HEK293 (cell line): ENCODE results near the gene EVL.

Source experiments
- CTCF ChIA-PET: fragments of 350-600 bp; formaldehyde crosslinking; extraction: SDS; loops from one replicate; lab custom pipeline; 2021; ENCODE audit warnings: antibody characterized with exemption; lab: Yijun Ruan, JAX
- POLR2A ChIA-PET: fragments of 300-600 bp; formaldehyde crosslinking; extraction: SDS; loops from one replicate; lab custom pipeline; 2020; ENCODE audit warnings: antibody characterized with exemption, inconsistent platforms; lab: Yijun Ruan, JAX
- H3K27ac ChIP-seq: fragments of 200-500 bp; sonication (Bioruptor generic); 2 replicates; pipeline ENCODE4 v1.5.1; 2014; ENCODE audit warnings: low read depth, low read length, control low read depth, inconsistent platforms; ENCODE audit errors: extremely low read depth
- H3K36me3 ChIP-seq, 2 experiments: fragments of 200-500 bp in 1 of 2; sonication (Bioruptor generic) in 1 of 2; 1 replicate in 1 of 2; 2 replicates in 1 of 2; pipeline ENCODE4 v1.5.1; 2014 to 2017; ENCODE audit warnings: inconsistent platforms in 2 of 2, low read length in 2 of 2; ENCODE audit not compliant: control insufficient read depth in 2 of 2, insufficient read depth in 1 of 2
- H3K4me1 ChIP-seq: fragments of 200-500 bp; sonication (Bioruptor generic); 2 replicates; pipeline ENCODE4 v1.5.1; 2014; ENCODE audit warnings: mild to moderate bottlenecking, low read length, inconsistent platforms; ENCODE audit not compliant: control insufficient read depth, insufficient read depth
- H3K4me3 ChIP-seq: 2 replicates; pipeline ENCODE4 v1.5.1; 2011; ENCODE audit warnings: low read depth, mild to moderate bottlenecking, control low read depth, low read length, moderate library complexity
- H3K9me3 ChIP-seq: fragments of 200-500 bp; sonication (Bioruptor generic); 2 replicates; pipeline ENCODE4 v1.5.1; 2014; ENCODE audit warnings: low read depth, low read length, inconsistent platforms; ENCODE audit not compliant: control insufficient read depth, insufficient read depth
- BCL11A ChIP-seq: fragments of 450-650 bp; formaldehyde crosslinking; IDR thresholded peaks from 2 replicates; pipeline ENCODE4 v1.5.1; 2016; ENCODE audit warnings: low read depth, missing biosample characterization, missing genetic modification characterization
- KLF10 ChIP-seq: fragments of 450-650 bp; IDR thresholded peaks from 2 replicates; pipeline ENCODE4 v1.5.1; 2018; ENCODE audit warnings: missing biosample characterization, mild to moderate bottlenecking, missing genetic modification characterization
- OSR2 ChIP-seq: fragments of 450-650 bp; formaldehyde crosslinking; IDR thresholded peaks from 2 replicates; pipeline ENCODE4 v1.5.1; 2016; ENCODE audit warnings: missing biosample characterization, missing genetic modification characterization
- SALL2 ChIP-seq: fragments of 450-650 bp; formaldehyde crosslinking; IDR thresholded peaks from 2 replicates; pipeline ENCODE4 v1.5.0; 2017; ENCODE audit warnings: missing biosample characterization, mild to moderate bottlenecking, missing genetic modification characterization, borderline replicate concordance
- ZBTB48 ChIP-seq: fragments of 450-650 bp; formaldehyde crosslinking; IDR thresholded peaks from 2 replicates; pipeline ENCODE4 v1.5.1; 2016; ENCODE audit warnings: missing biosample characterization, missing genetic modification characterization
- ZBTB49 ChIP-seq: fragments of 450-650 bp; formaldehyde crosslinking; IDR thresholded peaks from 2 replicates; pipeline ENCODE4 v1.5.1; 2016; ENCODE audit warnings: missing biosample characterization, missing genetic modification characterization, low read depth
- ZFHX2 ChIP-seq: fragments of 450-650 bp; formaldehyde crosslinking; conservative IDR thresholded peaks from 2 replicates; pipeline ENCODE4 v1.5.1; 2016; ENCODE audit warnings: missing biosample characterization, missing genetic modification characterization
- ZFP3 ChIP-seq: fragments of 450-650 bp; formaldehyde crosslinking; IDR thresholded peaks from 2 replicates; pipeline ENCODE4 v1.5.1; 2016; ENCODE audit warnings: low read depth, missing biosample characterization, missing genetic modification characterization
- ZFP37 ChIP-seq: fragments of 450-650 bp; formaldehyde crosslinking; IDR thresholded peaks from 2 replicates; pipeline ENCODE4 v1.5.1; 2016; ENCODE audit warnings: missing biosample characterization, missing genetic modification characterization
- ZNF169 ChIP-seq: fragments of 450-650 bp; formaldehyde crosslinking; IDR thresholded peaks from 2 replicates; pipeline ENCODE4 v1.5.1; 2016; ENCODE audit warnings: missing biosample characterization, missing genetic modification characterization
- ZNF280D ChIP-seq: fragments of 450-650 bp; formaldehyde crosslinking; IDR thresholded peaks from 2 replicates; pipeline ENCODE4 v1.5.1; 2016; ENCODE audit warnings: missing biosample characterization, missing genetic modification characterization
- ZNF302 ChIP-seq: fragments of 450-650 bp; formaldehyde crosslinking; IDR thresholded peaks from 2 replicates; pipeline ENCODE4 v1.5.1; 2016; ENCODE audit warnings: missing biosample characterization, missing genetic modification characterization, low read depth
- ZNF366 ChIP-seq: fragments of 450-650 bp; formaldehyde crosslinking; conservative IDR thresholded peaks from 2 replicates; pipeline ENCODE4 v1.5.1; 2016; ENCODE audit warnings: missing biosample characterization, missing genetic modification characterization
- ZNF48 ChIP-seq: fragments of 450-650 bp; formaldehyde crosslinking; IDR thresholded peaks from 2 replicates; pipeline ENCODE4 v1.5.1; 2016; ENCODE audit warnings: missing biosample characterization, missing genetic modification characterization
- ZNF521 ChIP-seq: fragments of 450-650 bp; formaldehyde crosslinking; IDR thresholded peaks from 2 replicates; pipeline ENCODE4 v1.5.1; 2017; ENCODE audit warnings: missing biosample characterization, mild to moderate bottlenecking, missing genetic modification characterization
- ZNF626 ChIP-seq: fragments of 450-650 bp; sonication (Bioruptor Pico); formaldehyde crosslinking; IDR thresholded peaks from 2 replicates; pipeline ENCODE4 v1.5.1; 2018; ENCODE audit warnings: missing biosample characterization, missing genetic modification characterization, inconsistent platforms
- ZNF654 ChIP-seq: fragments of 450-650 bp; formaldehyde crosslinking; IDR thresholded peaks from 2 replicates; pipeline ENCODE4 v1.5.1; 2016; ENCODE audit warnings: low read depth, missing biosample characterization, missing genetic modification characterization
- ZNF660 ChIP-seq: fragments of 450-650 bp; IDR thresholded peaks from 2 replicates; pipeline ENCODE4 v1.5.1; 2018; ENCODE audit warnings: missing biosample characterization, mild to moderate bottlenecking, missing genetic modification characterization
- TF ChIP-seq, protein P1 (sequence below): fragments of 450-650 bp; formaldehyde crosslinking; IDR thresholded peaks from 2 replicates; pipeline ENCODE4 v1.5.1; 2017; ENCODE audit warnings: missing biosample characterization, missing genetic modification characterization
- TF ChIP-seq, protein P2 (sequence below): fragments of 450-650 bp; IDR thresholded peaks from 2 replicates; pipeline ENCODE4 v1.5.1; 2018; ENCODE audit warnings: missing biosample characterization, missing genetic modification characterization

Gene EVL

DNA sequence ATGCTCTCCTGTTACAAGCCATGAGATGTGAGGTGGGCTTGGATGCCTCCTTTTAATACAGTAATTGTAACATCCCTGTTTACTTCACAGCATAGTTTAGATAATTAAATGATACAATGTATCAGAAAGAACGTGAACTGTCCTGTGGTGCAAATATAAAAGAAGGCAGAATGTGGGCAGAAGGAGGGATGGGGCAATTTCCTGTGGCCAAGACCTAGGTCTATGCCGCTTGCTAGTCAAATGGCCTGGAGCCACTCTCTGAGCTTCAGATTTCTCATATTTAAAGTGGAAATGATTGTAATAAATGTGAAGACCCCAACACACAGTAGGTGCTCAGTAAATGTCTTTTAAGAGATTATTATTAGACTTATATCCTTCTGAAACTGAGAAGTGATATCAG lies 24.0 kb upstream of the EVL start:
- POLR2A ChIA-PET = no interaction called here
- TF ChIP-seq ZNF366 (tag by site-specific recombination) (no peak), ZBTB48 (tag by site-specific recombination) (no peak), ZNF626 (tag by site-specific recombination) (no peak), ZNF302 (tag by site-specific recombination) (no peak), OSR2 (tag by site-specific recombination) (no peak), KLF10 (tag by site-specific recombination) (no peak), ZNF660 (tag by site-specific recombination) (no peak), ZBTB49 (tag by site-specific recombination) (no peak), BCL11A (tag by site-specific recombination) (no peak), ZFP3 (tag by site-specific recombination) (no peak), ZNF280D (tag by site-specific recombination) (no peak), ZFP37 (tag by site-specific recombination) (no peak), ZNF654 (tag by site-specific recombination) (no peak), SALL2 (tag by site-specific recombination) (no peak), ZNF48 (tag by site-specific recombination) (no peak), ZNF521 (no peak), ZNF169 (tag by site-specific recombination) (no peak), ZFHX2 (tag by site-specific recombination) (no peak)
- TF ChIP-seq, protein P1, sequence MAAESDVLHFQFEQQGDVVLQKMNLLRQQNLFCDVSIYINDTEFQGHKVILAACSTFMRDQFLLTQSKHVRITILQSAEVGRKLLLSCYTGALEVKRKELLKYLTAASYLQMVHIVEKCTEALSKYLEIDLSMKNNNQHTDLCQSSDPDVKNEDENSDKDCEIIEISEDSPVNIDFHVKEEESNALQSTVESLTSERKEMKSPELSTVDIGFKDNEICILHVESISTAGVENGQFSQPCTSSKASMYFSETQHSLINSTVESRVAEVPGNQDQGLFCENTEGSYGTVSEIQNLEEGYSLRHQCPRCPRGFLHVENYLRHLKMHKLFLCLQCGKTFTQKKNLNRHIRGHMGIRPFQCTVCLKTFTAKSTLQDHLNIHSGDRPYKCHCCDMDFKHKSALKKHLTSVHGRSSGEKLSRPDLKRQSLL (tag by site-specific recombination) = no peak
- TF ChIP-seq, protein P2, sequence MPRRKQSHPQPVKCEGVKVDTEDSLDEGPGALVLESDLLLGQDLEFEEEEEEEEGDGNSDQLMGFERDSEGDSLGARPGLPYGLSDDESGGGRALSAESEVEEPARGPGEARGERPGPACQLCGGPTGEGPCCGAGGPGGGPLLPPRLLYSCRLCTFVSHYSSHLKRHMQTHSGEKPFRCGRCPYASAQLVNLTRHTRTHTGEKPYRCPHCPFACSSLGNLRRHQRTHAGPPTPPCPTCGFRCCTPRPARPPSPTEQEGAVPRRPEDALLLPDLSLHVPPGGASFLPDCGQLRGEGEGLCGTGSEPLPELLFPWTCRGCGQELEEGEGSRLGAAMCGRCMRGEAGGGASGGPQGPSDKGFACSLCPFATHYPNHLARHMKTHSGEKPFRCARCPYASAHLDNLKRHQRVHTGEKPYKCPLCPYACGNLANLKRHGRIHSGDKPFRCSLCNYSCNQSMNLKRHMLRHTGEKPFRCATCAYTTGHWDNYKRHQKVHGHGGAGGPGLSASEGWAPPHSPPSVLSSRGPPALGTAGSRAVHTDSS (tag by site-specific recombination) = no peak
- Histone ChIP-seq H3K9me3 (no peaks in the 10 kb centered on the region), H3K4me3 (no peak overlapping the region), H3K36me3 (no peaks in the 10 kb centered on the region), H3K4me1 (peaks cover 13% of the 10 kb centered on the region), H3K27ac (no peak overlapping the region)
- CTCF ChIA-PET = interaction anchor here (0.6 to 1.0 kb wide), 2 partner anchors 59 to 592 kb away, joined by 3 read pairs; no protein-coding TSS in a partner anchor
